CD4-positive, alpha-beta T cell (primary cell): ENCODE results near the gene ADAMTSL1. TPM values are rescaled to one million over a fixed set of nuclear protein-coding genes. Genes with fewer than 3 reads are reported as not detected.

Experiments
- ATAC-seq: fragments of 200-7000 bp; cut with Tn5 transposase; one replicate; pipeline ENCODE4 v1.10.0; 2022; ENCODE audit warnings: mild to moderate bottlenecking; ENCODE audit not compliant: poor library complexity
- CTCF ChIA-PET: fragments of 350-600 bp; sonication (Branson Sonifier 250); formaldehyde crosslinking; loops from one replicate; lab custom pipeline; 2021; ENCODE audit warnings: antibody characterized with exemption, inconsistent platforms; lab: Charles Lee
- POLR2A ChIA-PET: fragments of 350-600 bp; sonication (Branson Sonifier 250); formaldehyde crosslinking; loops from one replicate; lab custom pipeline; 2021; ENCODE audit warnings: antibody characterized with exemption, inconsistent platforms; lab: Charles Lee
- DNase-seq, 14 experiments: peaks; one replicate each; pipeline ENCODE4 v3.0.0-alpha.2; 2013 to 2020; ENCODE audit warnings: mixed read lengths in 2 of 14
- H3K27ac ChIP-seq, 2 donors: one replicate each; pipeline versions ENCODE4 v1.5.1 to v1.7.0; 2013; ENCODE audit warnings: low read length in 2 of 2, low read depth in 1 of 2, mild to moderate bottlenecking in 1 of 2
- H3K27me3 ChIP-seq, 2 experiments: 1 replicate in 1 of 2; 2 replicates in 1 of 2; pipeline versions ENCODE4 v1.6.1 to v1.7.0; 2013; ENCODE audit warnings: low read length in 2 of 2, control low read depth in 1 of 2, mild to moderate bottlenecking in 1 of 2, moderate library complexity in 1 of 2; ENCODE audit not compliant: insufficient read depth in 2 of 2, control insufficient read depth in 1 of 2
- H3K36me3 ChIP-seq: one replicate; pipeline ENCODE4 v1.6.1; 2013; ENCODE audit warnings: low read length, control low read depth; ENCODE audit not compliant: insufficient read depth
- H3K4me1 ChIP-seq: one replicate; pipeline ENCODE4 v1.6.1; 2013; ENCODE audit warnings: low read length, control low read depth; ENCODE audit not compliant: insufficient read depth
- H3K4me3 ChIP-seq: one replicate; pipeline ENCODE4 v1.5.1; 2013; ENCODE audit warnings: mild to moderate bottlenecking, low read length, moderate library complexity
- H3K9me3 ChIP-seq, 2 experiments: 1 replicate in 1 of 2; 2 replicates in 1 of 2; pipeline versions ENCODE4 v1.6.1 to v1.7.0; 2013; ENCODE audit warnings: low read length in 2 of 2, mild to moderate bottlenecking in 2 of 2, control low read depth in 1 of 2, moderate library complexity in 1 of 2; ENCODE audit not compliant: control insufficient read depth in 1 of 2, insufficient read depth in 1 of 2
- H3K27ac Mint-ChIP-seq: one replicate; pipeline ENCODE4 v1.8.0; 2020; ENCODE audit warnings: mixed read lengths
- H3K27me3 Mint-ChIP-seq: one replicate; pipeline ENCODE4 v1.8.0; 2021; ENCODE audit warnings: mixed read lengths
- H3K36me3 Mint-ChIP-seq: one replicate; pipeline ENCODE4 v1.8.0; 2021; ENCODE audit warnings: low read depth, mixed read lengths
- H3K4me1 Mint-ChIP-seq: one replicate; pipeline ENCODE4 v1.8.0; 2021; ENCODE audit warnings: low read depth, mixed read lengths
- H3K4me3 Mint-ChIP-seq: one replicate; pipeline ENCODE4 v1.8.0; 2020; ENCODE audit warnings: mild to moderate bottlenecking, mixed read lengths
- H3K9me3 Mint-ChIP-seq: one replicate; pipeline ENCODE4 v1.8.0; 2020; ENCODE audit warnings: mixed read lengths
- CTCF ChIP-seq: fragments of 200-600 bp; IDR thresholded peaks from one replicate; pipeline ENCODE4 v1.8.0; 2022; ENCODE audit warnings: antibody characterized with exemption, mild to moderate bottlenecking
- intact Hi-C, 2 experiments: fragments of 100-400 bp; cut with DNase I in 1 of 2; cut with micrococcal nuclease in 1 of 2; formaldehyde crosslinking; loops; one replicate each; pipeline versions ENCODE4 v1.15.1 to v1.9.0; 2023 to 2025; cut with DNase I, micrococcal nuclease
- total RNA-seq, 174 experiments: library from RNA in 2 of 174; stranded (reverse) in 2 of 174; gene quantifications; one replicate each; pipeline ENCODE4 v1.2.3 and lab custom pipeline; 2021 to 2026

Gene ADAMTSL1
- total RNA-seq, 2 experiments from 2014 or later: not detected

DNA sequence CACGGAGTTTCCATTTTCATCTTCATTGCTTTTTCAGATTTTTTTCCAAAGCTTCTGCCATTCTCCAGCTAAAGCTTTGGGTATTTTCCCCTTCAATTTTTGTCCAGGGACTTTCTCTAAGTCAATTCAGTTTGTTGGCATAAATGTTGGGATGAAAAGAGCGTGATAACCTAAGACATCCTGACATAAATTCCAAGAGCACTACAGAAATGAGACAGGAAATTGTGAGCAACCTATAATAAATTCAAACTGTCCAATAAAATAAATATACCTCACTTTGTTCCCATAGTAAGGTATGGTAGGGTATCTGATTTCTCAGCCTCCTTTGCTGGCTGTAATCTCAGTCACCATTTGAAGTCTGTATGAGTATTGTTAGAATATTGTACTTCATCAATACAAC, 8.4 kb downstream of the ADAMTSL1 start:
- H3K9me3 Mint-ChIP-seq: no peaks in the 10 kb centered on the region
- CTCF ChIA-PET: no interaction called here
- no peak for TF ChIP-seq CTCF

DNA sequence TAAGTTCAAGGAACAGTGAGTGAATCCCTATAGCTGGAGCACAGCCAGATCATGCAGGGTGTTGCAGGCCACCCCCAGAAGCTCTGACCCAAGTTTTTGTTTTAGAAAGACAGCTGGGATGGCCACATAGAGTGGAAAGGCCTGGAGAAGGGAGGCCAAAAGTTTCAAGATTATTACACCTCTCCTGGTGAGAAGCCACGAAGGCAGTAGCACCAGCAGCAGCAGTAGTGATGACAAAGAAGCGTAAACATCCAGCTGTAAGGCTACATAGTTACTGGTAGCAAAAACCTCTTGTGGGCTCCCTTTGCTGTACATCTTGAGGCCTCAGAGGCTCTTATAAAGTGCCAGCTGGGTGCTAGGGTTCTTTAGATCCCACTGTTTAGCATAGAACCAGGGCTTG, 11.8 kb downstream of the ADAMTSL1 start:
- no peaks in the 10 kb centered on the region for H3K27me3 Mint-ChIP-seq
- no peak overlapping the region for H3K4me3 Mint-ChIP-seq
- H3K36me3 Mint-ChIP-seq: no peaks in the 10 kb centered on the region
- H3K27me3 ChIP-seq: no peaks in the 10 kb centered on the region
- H3K9me3 ChIP-seq: no peaks in the 10 kb centered on the region
- ATAC-seq (no peak), DNase-seq (no peak)
- no peaks in the 10 kb centered on the region for H3K9me3 Mint-ChIP-seq
- POLR2A ChIA-PET: no interaction called here
- H3K36me3 ChIP-seq: no peaks in the 10 kb centered on the region
- CTCF ChIA-PET: no interaction called here
- H3K27ac ChIP-seq: no peak overlapping the region
- no peaks in the 10 kb centered on the region for H3K4me1 Mint-ChIP-seq
- intact Hi-C loops: no loop called here
- no peaks in the 10 kb centered on the region for H3K4me1 ChIP-seq
- H3K27ac Mint-ChIP-seq: no peak overlapping the region
- no peak for TF ChIP-seq CTCF
- no peak overlapping the region for H3K4me3 ChIP-seq

More for the DNA sequence above, 8.4 kb downstream of the ADAMTSL1 start:
- no peaks in the 10 kb centered on the region for H3K9me3 ChIP-seq
- Mint-ChIP-seq H3K27me3 (peaks cover 4% of the 10 kb centered on the region), H3K36me3 (no peaks in the 10 kb centered on the region), H3K27ac (no peak overlapping the region), H3K4me3 (no peak overlapping the region), H3K4me1 (no peaks in the 10 kb centered on the region)
- no peak for ATAC-seq
- no peak overlapping the region for H3K27ac ChIP-seq
- intact Hi-C loops: no loop called here
- no peaks in the 10 kb centered on the region for H3K36me3 ChIP-seq
- POLR2A ChIA-PET: no interaction called here
- H3K4me1 ChIP-seq: no peaks in the 10 kb centered on the region
- H3K27me3 ChIP-seq: no peaks in the 10 kb centered on the region
- no peak for DNase-seq
- no peak overlapping the region for H3K4me3 ChIP-seq

DNA sequence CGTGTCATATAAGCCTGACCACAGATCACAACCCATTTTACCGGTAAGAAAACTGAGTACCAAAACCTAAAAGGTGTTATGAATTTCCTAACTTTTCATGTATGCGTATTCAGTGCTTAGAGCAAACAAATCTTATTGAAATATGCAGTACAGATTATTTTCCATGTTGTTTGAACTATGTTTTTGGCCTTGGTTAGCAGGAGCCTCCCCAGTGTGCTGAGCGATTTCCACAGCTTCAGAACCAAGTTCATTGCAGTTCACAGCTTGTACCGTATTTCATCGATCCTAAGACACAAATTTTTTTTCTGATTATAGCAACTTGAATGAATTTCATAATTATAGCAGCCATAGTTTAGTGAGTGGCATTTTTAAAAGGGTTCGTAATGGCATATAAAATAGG, 13.7 kb downstream of the ADAMTSL1 start:
- H3K36me3 Mint-ChIP-seq: no peaks in the 10 kb centered on the region
- DNase-seq (no peak), ATAC-seq (no peak)
- no peak overlapping the region for H3K4me3 ChIP-seq
- TF ChIP-seq CTCF: no peak
- H3K9me3 Mint-ChIP-seq: no peaks in the 10 kb centered on the region
- no peak overlapping the region for H3K27ac ChIP-seq
- no peaks in the 10 kb centered on the region for H3K4me1 ChIP-seq
- H3K4me3 Mint-ChIP-seq: no peak overlapping the region
- H3K27ac Mint-ChIP-seq: no peak overlapping the region
- H3K27me3 Mint-ChIP-seq: no peaks in the 10 kb centered on the region
- H3K27me3 ChIP-seq: no peaks in the 10 kb centered on the region
- H3K4me1 Mint-ChIP-seq: no peaks in the 10 kb centered on the region
- CTCF ChIA-PET: no interaction called here
- intact Hi-C loops: no loop called here
- no peaks in the 10 kb centered on the region for H3K9me3 ChIP-seq
- H3K36me3 ChIP-seq: no peaks in the 10 kb centered on the region
- POLR2A ChIA-PET: no interaction called here
